ENCODE measurements around the gene CASD1.

CASD1 gene

DNA sequence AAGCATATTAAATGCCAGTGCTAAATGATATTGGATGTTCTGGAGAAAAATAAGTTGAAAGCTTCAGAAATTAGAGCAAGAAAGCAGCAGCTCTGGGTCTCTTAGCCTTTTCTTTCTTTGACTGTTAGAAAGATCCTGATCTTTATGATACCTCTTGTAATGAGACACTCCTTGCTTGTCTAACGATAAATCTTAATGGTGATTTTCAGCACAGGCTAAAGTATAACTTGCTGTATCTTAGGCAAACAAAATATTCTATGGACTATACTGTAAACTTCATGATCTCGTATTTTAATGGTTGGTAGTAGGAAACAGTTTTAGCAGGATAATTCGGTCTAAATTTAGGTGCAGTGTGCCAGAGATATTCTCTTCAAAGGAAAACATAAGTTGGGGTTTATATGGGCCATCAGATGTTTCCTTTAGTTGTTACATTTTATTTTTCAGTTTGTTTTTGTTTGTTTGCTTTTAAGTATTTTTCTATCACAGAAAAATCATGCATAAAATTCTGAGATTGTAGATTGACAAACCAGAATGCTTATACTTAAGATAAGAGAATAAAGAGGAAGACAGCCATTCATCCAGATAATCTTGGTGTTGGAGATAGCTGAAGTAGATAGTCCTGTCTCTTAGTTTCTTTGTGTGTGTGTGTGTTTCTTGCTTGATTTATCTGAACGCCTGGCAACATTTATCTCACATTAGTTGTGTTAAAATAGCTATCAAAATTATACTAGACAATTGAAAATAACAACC is 4.7 kb downstream of the CASD1 start:
- no peaks in the 10 kb centered on the region for H3K36me3 ChIP-seq (ENCODE audit: insufficient read depth, low read length)
- H3K9me3 ChIP-seq (replicated peaks; ENCODE audit: low read length), result no peaks in the 10 kb centered on the region
- no peak overlapping the region for H3K9ac ChIP-seq (ENCODE audit: low read depth, low read length)
- no peak overlapping the region for H3K4me2 ChIP-seq (ENCODE audit: low read length)
- no peaks in the 10 kb centered on the region for H3K27me3 ChIP-seq (ENCODE audit: control insufficient read depth, insufficient read depth, low read length)
- H3K4me3 ChIP-seq (ENCODE audit: low read length), result no peak overlapping the region
- H3K4me1 ChIP-seq (ENCODE audit: control insufficient read depth, insufficient read depth, low read length), result peaks cover 18% of the 10 kb centered on the region

DNA sequence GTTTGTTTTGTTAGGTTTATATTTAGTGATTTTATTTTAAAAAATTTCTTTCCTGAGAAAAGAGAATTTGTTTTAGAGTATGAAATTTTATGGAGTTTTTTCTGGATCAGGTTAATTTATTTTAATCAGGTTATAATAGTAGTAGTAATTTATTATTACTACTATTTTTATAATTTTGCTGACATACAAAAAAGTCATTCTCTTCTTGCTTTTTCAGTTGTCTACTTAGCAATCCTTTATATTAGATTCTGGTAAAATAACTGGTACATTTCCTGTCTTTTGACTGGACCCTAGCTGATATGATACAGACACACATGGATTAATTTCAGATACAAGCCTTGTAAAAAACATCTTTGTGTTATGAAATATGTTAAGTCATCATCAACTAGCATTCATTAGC is 5.3 kb downstream of the CASD1 start:
- Histone ChIP-seq H3K9ac (ENCODE audit: low read depth, low read length) (no peak overlapping the region), H3K36me3 (ENCODE audit: insufficient read depth, low read length) (no peaks in the 10 kb centered on the region), H3K27me3 (ENCODE audit: control insufficient read depth, insufficient read depth, low read length) (no peaks in the 10 kb centered on the region), H3K4me3 (ENCODE audit: low read length) (no peak overlapping the region), H3K4me1 (ENCODE audit: control insufficient read depth, insufficient read depth, low read length) (peaks cover 17% of the 10 kb centered on the region), H3K9me3 (replicated peaks; ENCODE audit: low read length) (no peaks in the 10 kb centered on the region), H3K4me2 (ENCODE audit: low read length) (no peak overlapping the region)

DNA sequence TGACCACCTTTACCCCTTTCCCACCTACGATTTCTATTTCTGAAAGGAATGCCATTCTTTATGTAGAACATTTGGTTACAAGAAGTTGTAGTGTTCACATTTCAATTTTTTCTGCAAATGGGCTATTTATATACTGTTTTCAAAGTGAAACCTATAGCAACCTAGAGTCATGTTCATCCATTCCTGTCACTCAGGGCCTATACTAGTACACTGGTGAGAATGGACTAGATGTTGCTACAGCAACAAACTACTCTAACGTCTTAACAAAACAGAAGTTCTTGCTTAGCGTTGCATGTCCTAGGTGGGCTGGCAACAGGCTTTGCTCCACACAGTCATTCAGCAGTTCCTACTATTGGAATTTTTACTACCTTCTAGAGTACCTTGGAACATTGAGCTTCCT is 16.3 kb downstream of the CASD1 start:
- Histone ChIP-seq H3K9me3 (replicated peaks; ENCODE audit: low read length) (no peaks in the 10 kb centered on the region), H3K27me3 (ENCODE audit: control insufficient read depth, insufficient read depth, low read length) (no peaks in the 10 kb centered on the region), H3K9ac (ENCODE audit: low read depth, low read length) (no peak overlapping the region), H3K4me1 (ENCODE audit: control insufficient read depth, insufficient read depth, low read length) (no peaks in the 10 kb centered on the region), H3K4me2 (ENCODE audit: low read length) (no peak overlapping the region), H3K4me3 (ENCODE audit: low read length) (no peak overlapping the region), H3K36me3 (ENCODE audit: insufficient read depth, low read length) (peaks cover 4% of the 10 kb centered on the region)

DNA sequence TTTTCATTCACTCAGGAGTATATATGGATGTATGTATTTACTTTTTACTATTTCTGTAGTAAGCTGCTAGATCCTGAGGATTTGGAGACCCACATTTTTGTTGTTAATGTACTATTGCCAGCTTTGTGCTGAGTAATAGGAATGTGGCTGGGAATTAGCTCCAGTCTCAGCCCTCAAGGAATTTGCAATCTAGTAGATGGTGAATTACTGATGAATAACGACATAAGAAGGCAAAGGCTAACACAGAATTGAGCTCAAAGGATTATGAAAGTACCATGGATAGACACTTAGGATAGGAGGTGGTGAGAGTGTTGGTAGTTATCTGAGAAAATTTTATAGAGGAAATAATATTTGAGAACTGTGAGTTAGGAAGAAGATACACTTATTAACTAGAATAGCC is 19.9 kb downstream of the CASD1 start:
- no peak overlapping the region for H3K4me2 ChIP-seq (ENCODE audit: low read length)
- H3K4me1 ChIP-seq (ENCODE audit: control insufficient read depth, insufficient read depth, low read length), result no peaks in the 10 kb centered on the region
- no peaks in the 10 kb centered on the region for H3K9me3 ChIP-seq (replicated peaks; ENCODE audit: low read length)
- H3K9ac ChIP-seq (ENCODE audit: low read depth, low read length), result no peak overlapping the region
- no peaks in the 10 kb centered on the region for H3K27me3 ChIP-seq (ENCODE audit: control insufficient read depth, insufficient read depth, low read length)
- H3K4me3 ChIP-seq (ENCODE audit: low read length), result no peak overlapping the region
- H3K36me3 ChIP-seq (ENCODE audit: insufficient read depth, low read length), result no peaks in the 10 kb centered on the region

DNA sequence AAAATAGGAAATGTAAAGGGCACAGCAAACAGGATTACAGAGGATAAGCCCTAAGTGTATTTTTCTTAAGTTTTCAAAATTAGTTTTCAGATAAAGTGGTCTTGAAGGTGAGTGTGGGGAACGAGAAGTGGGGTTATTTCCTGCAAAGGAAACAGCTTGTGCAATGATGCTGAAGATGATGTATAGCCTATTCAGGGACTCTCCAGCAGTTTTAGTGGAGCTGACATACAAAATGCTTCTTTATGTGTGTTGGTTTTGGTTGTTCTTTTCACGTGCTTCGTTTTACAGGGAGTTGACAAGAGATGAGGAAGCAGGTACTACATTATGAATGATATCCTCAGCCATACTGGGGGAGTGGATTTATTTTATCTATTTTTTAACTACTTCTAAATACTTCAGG is 20.5 kb downstream of the CASD1 start:
- no peaks in the 10 kb centered on the region for H3K27me3 ChIP-seq (ENCODE audit: control insufficient read depth, insufficient read depth, low read length)
- no peaks in the 10 kb centered on the region for H3K9me3 ChIP-seq (replicated peaks; ENCODE audit: low read length)
- H3K4me3 ChIP-seq (ENCODE audit: low read length), result no peak overlapping the region
- no peak overlapping the region for H3K4me2 ChIP-seq (ENCODE audit: low read length)
- no peak overlapping the region for H3K9ac ChIP-seq (ENCODE audit: low read depth, low read length)
- H3K36me3 ChIP-seq (ENCODE audit: insufficient read depth, low read length), result no peaks in the 10 kb centered on the region
- H3K4me1 ChIP-seq (ENCODE audit: control insufficient read depth, insufficient read depth, low read length), result no peaks in the 10 kb centered on the region

DNA sequence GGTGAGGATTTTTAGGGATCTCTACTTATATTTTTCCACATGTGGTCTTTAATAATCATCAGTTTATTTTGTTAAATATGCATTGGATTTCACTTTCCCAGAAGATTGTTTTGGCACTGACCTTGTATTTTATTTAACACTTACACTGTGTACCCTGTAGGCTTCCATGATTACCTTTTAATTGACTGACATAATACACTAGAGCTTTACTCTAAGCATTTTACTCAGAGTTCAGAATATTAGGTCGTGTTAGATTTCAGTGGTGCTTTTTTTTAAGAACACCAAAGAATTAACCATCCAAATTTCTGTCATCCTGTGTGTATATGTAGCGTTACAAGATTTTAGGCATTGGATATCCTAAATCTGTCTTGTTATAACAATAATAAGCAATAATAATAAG is 23.1 kb downstream of the CASD1 start:
- no peak overlapping the region for H3K4me3 ChIP-seq (ENCODE audit: low read length)

DNA sequence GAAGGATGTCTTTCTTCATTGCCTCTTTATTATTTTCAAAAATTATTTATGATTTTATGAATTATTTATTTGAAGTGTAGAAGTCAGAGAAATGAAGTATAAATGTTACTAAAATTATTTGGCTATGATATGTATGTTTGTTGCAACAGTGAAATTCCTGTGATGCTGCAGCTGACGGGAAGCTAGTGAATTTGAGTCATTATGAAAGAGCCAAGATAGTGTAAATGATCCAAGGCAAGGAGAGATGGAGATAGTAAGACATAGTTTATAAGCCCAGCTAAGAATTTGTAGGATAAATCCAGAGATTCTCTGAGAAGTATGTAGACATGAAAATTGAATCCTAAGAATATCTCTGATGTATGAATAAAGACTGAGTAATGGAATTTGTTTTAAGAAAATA is 30.8 kb downstream of the CASD1 start:
- Histone ChIP-seq H3K36me3 (ENCODE audit: insufficient read depth, low read length) (peaks cover 2% of the 10 kb centered on the region), H3K4me2 (ENCODE audit: low read length) (no peak overlapping the region), H3K9me3 (replicated peaks; ENCODE audit: low read length) (no peaks in the 10 kb centered on the region), H3K27me3 (ENCODE audit: control insufficient read depth, insufficient read depth, low read length) (no peaks in the 10 kb centered on the region), H3K9ac (ENCODE audit: low read depth, low read length) (no peak overlapping the region), H3K4me3 (ENCODE audit: low read length) (no peak overlapping the region), H3K4me1 (ENCODE audit: control insufficient read depth, insufficient read depth, low read length) (no peaks in the 10 kb centered on the region)

More for the DNA sequence above, 23.1 kb downstream of the CASD1 start:
- H3K27me3 ChIP-seq (ENCODE audit: control insufficient read depth, insufficient read depth, low read length), result no peaks in the 10 kb centered on the region
- H3K4me1 ChIP-seq (ENCODE audit: control insufficient read depth, insufficient read depth, low read length), result no peaks in the 10 kb centered on the region
- H3K9me3 ChIP-seq (replicated peaks; ENCODE audit: low read length), result no peaks in the 10 kb centered on the region
- H3K4me2 ChIP-seq (ENCODE audit: low read length), result no peak overlapping the region
- no peaks in the 10 kb centered on the region for H3K36me3 ChIP-seq (ENCODE audit: insufficient read depth, low read length)
- no peak overlapping the region for H3K9ac ChIP-seq (ENCODE audit: low read depth, low read length)

DNA sequence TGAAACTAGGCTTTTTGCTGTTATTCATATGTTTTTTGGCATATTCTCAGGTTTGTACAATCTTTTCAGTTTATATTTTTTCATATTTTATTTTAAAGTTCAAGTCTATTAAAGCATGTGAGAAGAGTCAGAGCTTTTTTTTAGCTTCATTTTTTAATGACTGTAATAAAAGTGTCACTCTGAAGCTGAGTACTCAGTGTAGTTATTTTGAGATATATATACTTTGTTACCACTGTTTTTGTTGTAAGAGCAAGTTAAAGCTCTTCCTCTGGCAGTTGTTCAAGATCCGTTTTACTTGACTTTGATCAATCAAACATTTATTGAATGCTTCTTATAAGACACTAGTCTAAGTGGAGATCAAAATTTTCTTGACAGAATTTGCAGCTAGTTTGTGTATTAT is 37.5 kb downstream of the CASD1 start:
- Histone ChIP-seq H3K9me3 (replicated peaks; ENCODE audit: low read length) (no peaks in the 10 kb centered on the region), H3K4me3 (ENCODE audit: low read length) (no peak overlapping the region), H3K4me1 (ENCODE audit: control insufficient read depth, insufficient read depth, low read length) (no peaks in the 10 kb centered on the region), H3K4me2 (ENCODE audit: low read length) (no peak overlapping the region), H3K27me3 (ENCODE audit: control insufficient read depth, insufficient read depth, low read length) (no peaks in the 10 kb centered on the region), H3K9ac (ENCODE audit: low read depth, low read length) (no peak overlapping the region), H3K36me3 (ENCODE audit: insufficient read depth, low read length) (peaks cover 7% of the 10 kb centered on the region)

DNA sequence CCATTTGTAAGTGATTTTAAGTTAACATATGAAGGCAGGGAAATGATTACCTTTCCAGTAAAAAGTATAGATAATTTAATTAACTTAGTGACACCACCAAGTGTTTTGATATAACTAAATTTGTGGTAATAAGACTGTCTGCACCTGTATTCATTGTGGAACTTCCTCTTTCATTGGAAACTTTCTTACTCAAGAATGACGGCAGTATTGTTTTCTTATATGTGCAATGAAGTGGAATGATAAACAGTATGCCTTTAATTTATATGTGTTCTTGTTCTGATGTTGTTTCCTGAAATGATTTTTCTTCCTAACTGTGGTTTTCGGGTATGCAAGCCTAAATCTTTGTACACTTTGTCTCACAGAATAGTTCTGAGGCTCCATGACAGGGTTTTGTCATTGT is 46.4 kb downstream of the CASD1 start:
- Histone ChIP-seq H3K4me2 (ENCODE audit: low read length) (no peak overlapping the region), H3K4me3 (ENCODE audit: low read length) (no peak overlapping the region), H3K4me1 (ENCODE audit: control insufficient read depth, insufficient read depth, low read length) (no peaks in the 10 kb centered on the region), H3K27me3 (ENCODE audit: control insufficient read depth, insufficient read depth, low read length) (no peaks in the 10 kb centered on the region), H3K9ac (ENCODE audit: low read depth, low read length) (no peak overlapping the region), H3K36me3 (ENCODE audit: insufficient read depth, low read length) (peaks cover 7% of the 10 kb centered on the region), H3K9me3 (replicated peaks; ENCODE audit: low read length) (no peaks in the 10 kb centered on the region)

DNA sequence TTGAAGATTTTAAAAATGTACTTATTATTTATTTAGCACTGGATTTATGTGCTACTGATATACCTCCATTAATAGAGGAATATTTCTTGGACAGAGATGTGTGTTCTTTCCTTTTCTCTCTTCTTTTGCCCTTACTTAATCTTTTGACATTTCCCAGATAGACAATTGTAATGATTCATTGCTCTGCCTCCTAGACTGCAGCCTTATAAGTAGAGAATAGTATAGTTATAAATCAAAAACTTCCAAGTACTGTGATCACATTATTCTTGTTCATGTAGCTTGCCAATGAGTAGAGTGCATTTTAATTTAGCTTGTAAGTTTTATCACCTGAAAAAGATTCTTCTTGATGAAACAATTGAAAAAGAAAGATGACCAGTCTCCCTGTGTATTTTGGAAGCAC is 47.6 kb downstream of the CASD1 start:
- Histone ChIP-seq H3K4me2 (ENCODE audit: low read length) (no peak overlapping the region), H3K9ac (ENCODE audit: low read depth, low read length) (no peak overlapping the region), H3K36me3 (ENCODE audit: insufficient read depth, low read length) (peaks cover 3% of the 10 kb centered on the region), H3K4me1 (ENCODE audit: control insufficient read depth, insufficient read depth, low read length) (no peaks in the 10 kb centered on the region), H3K27me3 (ENCODE audit: control insufficient read depth, insufficient read depth, low read length) (no peaks in the 10 kb centered on the region), H3K4me3 (ENCODE audit: low read length) (no peak overlapping the region), H3K9me3 (replicated peaks; ENCODE audit: low read length) (no peaks in the 10 kb centered on the region)

DNA sequence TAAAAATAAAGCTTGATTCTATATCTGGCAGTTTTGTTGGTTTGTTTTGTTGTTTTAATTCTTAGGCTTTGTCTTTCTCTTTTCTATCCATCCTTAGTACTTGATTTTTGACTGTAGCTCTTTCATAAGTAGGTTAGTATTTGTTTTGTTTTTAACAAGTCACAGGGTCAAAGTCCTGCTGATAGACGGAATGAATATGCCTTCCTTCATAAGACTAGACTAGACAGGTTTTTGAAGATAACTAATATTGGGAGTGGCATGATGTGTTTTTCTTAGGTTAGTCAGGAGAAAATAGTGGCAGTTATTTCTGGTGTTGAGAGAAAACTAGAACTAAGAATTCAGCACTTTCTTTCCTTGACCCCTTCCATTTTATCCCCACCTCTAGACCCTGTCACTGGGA is 50.4 kb downstream of the CASD1 start:
- no peaks in the 10 kb centered on the region for H3K4me1 ChIP-seq (ENCODE audit: control insufficient read depth, insufficient read depth, low read length)
- H3K36me3 ChIP-seq (ENCODE audit: insufficient read depth, low read length), result no peaks in the 10 kb centered on the region
- no peaks in the 10 kb centered on the region for H3K9me3 ChIP-seq (replicated peaks; ENCODE audit: low read length)
- no peak overlapping the region for H3K4me3 ChIP-seq (ENCODE audit: low read length)
- H3K27me3 ChIP-seq (ENCODE audit: control insufficient read depth, insufficient read depth, low read length), result no peaks in the 10 kb centered on the region
- H3K4me2 ChIP-seq (ENCODE audit: low read length), result no peak overlapping the region
- no peak overlapping the region for H3K9ac ChIP-seq (ENCODE audit: low read depth, low read length)

DNA sequence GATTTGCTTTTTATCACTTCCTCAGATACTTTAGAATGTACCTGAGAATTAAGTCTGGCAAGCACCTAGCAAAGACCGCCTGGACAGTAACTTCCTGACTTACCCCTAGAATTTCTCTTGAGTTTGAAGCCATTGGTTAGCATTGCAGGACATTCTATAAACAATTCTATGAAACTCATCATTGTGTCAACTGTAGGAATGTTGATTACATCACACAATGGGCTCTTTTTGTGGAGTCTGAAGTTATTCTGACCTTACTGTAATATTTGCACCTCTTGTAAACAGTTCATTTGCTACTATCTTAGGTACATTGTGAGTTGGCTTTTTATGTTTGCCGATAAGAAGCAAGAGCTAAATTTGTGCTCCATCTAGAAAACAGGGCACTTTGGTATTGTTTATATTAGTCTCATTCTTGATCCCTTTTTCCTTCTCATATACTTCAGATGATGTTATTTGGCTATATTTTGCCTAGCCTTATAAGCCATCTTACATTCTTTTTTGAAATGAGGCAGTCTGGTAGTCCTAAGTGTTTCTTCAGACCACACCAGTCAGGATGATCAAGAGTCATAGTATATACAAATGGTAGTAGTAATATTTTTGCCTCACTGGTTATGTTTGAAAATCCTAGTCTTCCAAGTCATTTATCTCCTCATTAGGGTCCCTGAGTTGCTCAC is 52.4 kb downstream of the CASD1 start:
- Histone ChIP-seq H3K4me2 (ENCODE audit: low read length) (no peak overlapping the region), H3K9ac (ENCODE audit: low read depth, low read length) (no peak overlapping the region), H3K4me1 (ENCODE audit: control insufficient read depth, insufficient read depth, low read length) (no peaks in the 10 kb centered on the region), H3K27me3 (ENCODE audit: control insufficient read depth, insufficient read depth, low read length) (no peaks in the 10 kb centered on the region), H3K9me3 (replicated peaks; ENCODE audit: low read length) (no peaks in the 10 kb centered on the region), H3K4me3 (ENCODE audit: low read length) (no peak overlapping the region), H3K36me3 (ENCODE audit: insufficient read depth, low read length) (no peaks in the 10 kb centered on the region)

Data from skeletal muscle satellite cell (primary cell).